Measurements from ENCODE around the gene RAB8B. TPM values are rescaled to one million over a fixed set of nuclear protein-coding genes. Genes with fewer than 3 reads are reported as not detected.

The RAB8B gene
- total RNA-seq, 1 experiment from 2014 or later, result 33.8 TPM

DNA sequence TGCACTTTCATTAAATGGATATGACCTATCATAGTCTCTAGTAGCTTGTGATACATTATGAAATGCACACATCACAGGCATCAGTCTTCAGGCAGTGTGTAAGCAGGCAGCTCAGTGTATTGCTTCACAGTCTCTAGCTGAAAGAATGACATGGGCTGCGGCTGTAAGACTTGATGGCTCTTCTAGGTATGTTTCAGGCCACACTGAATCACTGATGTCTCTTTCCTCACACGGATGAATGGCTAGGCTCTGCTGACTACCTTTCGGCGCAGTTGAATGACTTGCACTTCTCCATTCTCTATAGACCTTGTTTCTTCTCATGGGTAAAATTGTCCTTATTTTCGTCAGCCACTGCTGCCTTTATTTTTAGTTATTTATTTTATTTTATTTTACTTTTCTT, 103.4 kb downstream of the RAB8B start:
- no CpG with 5 or more reads among the region's 5 CpGs for WGBS (ENCODE audit: extremely low coverage, insufficient read length, low lambda C conversion rate)

More for the DNA sequence above, 103.4 kb downstream of the RAB8B start:
- Histone ChIP-seq H3K4ac (ENCODE audit: low read depth, low read length) (no peak overlapping the region), H4K91ac (ENCODE audit: insufficient read length, low read depth, low read length) (no peak overlapping the region), H3K14ac (ENCODE audit: insufficient read depth, low read length) (no peak overlapping the region), H2BK120ac (ENCODE audit: low read depth, low read length, poor library complexity, severe bottlenecking) (no peak overlapping the region), H2AFZ (ENCODE audit: low read length) (no peak overlapping the region), H3K79me1 (ENCODE audit: insufficient read depth, low read depth, low read length, poor library complexity, severe bottlenecking) (no peaks in the 10 kb centered on the region), H2AK5ac (ENCODE audit: insufficient read length, low read length) (no peak overlapping the region), H3K9ac (ENCODE audit: extremely low read depth, insufficient read length, low read length) (no peak overlapping the region), H3K23ac (ENCODE audit: insufficient read length, low read depth, low read length) (no peak overlapping the region), H4K20me1 (ENCODE audit: control insufficient read depth, insufficient read depth, insufficient read length) (no peaks in the 10 kb centered on the region), H3K23me2 (ENCODE audit: insufficient read length, low read depth, low read length, poor library complexity, severe bottlenecking) (no peaks in the 10 kb centered on the region), H4K8ac (replicated peaks; ENCODE audit: insufficient read length, low read depth, low read length) (no peak overlapping the region), H3K4me2 (ENCODE audit: insufficient read depth, insufficient read length, low read length) (no peak overlapping the region), H3K56ac (ENCODE audit: insufficient read length, low read depth, low read length) (no peak overlapping the region), H4K5ac (ENCODE audit: insufficient read length, low read depth, low read length) (no peak overlapping the region), H2BK20ac (ENCODE audit: low read depth, low read length, poor library complexity, severe bottlenecking) (no peak overlapping the region), H3K18ac (ENCODE audit: insufficient read length, low read depth, low read length) (no peak overlapping the region), H2BK15ac (ENCODE audit: low read depth, low read length) (no peak overlapping the region), H3T11ph (ENCODE audit: low read length) (no peak overlapping the region), H3K79me2 (ENCODE audit: insufficient read depth, low read length) (no peaks in the 10 kb centered on the region), H2BK5ac (ENCODE audit: insufficient read length, low read length) (no peak overlapping the region), H2BK12ac (ENCODE audit: insufficient read length, low read depth, low read length) (no peak overlapping the region), H3K4me1 (ENCODE audit: insufficient read depth, low read length) (no peaks in the 10 kb centered on the region), H3K27me3 (ENCODE audit: insufficient read depth, low read length) (no peaks in the 10 kb centered on the region), H3K9me3 (ENCODE audit: control insufficient read depth, low read depth, low read length) (no peaks in the 10 kb centered on the region), H3K27ac (ENCODE audit: insufficient read length, low read depth, low read length) (no peak overlapping the region)
- TF ChIP-seq, protein P1, sequence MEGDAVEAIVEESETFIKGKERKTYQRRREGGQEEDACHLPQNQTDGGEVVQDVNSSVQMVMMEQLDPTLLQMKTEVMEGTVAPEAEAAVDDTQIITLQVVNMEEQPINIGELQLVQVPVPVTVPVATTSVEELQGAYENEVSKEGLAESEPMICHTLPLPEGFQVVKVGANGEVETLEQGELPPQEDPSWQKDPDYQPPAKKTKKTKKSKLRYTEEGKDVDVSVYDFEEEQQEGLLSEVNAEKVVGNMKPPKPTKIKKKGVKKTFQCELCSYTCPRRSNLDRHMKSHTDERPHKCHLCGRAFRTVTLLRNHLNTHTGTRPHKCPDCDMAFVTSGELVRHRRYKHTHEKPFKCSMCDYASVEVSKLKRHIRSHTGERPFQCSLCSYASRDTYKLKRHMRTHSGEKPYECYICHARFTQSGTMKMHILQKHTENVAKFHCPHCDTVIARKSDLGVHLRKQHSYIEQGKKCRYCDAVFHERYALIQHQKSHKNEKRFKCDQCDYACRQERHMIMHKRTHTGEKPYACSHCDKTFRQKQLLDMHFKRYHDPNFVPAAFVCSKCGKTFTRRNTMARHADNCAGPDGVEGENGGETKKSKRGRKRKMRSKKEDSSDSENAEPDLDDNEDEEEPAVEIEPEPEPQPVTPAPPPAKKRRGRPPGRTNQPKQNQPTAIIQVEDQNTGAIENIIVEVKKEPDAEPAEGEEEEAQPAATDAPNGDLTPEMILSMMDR (conservative IDR thresholded peaks at IDR 0.05), result no peak
- Mint-ChIP-seq H3K4me3 (no peak overlapping the region), H3K27ac (no peak overlapping the region), H3K36me3 (ENCODE audit: insufficient read depth in 1 of 3, low read depth in 3 of 3) (peaks cover 0 to 7% (median 7%) of the 10 kb centered on the region in 3 experiments; a peak in 4 of 7 replicates), H3K4me1 (0 out of 4 replicates have a peak, but pooled peaks cover 0 to 3% of the 10 kb centered on the region in 2 experiments), H3K27me3 (ENCODE audit: low read depth) (no peaks in the 10 kb centered on the region), H3K9me3 (no peaks in the 10 kb centered on the region)
- DNase-seq, result no peak

Data from H9 (cell line).